GM13976 (cell line): Measurements from ENCODE around the gene ZNF385D.

Experiments used
- DNase-seq: peaks from one replicate; pipeline ENCODE4 v3.0.0; 2012; ENCODE audit warnings: low spot score
- CTCF ChIP-seq: IDR thresholded peaks from 2 replicates; pipeline ENCODE4 v1.5.1; 2012; ENCODE audit warnings: borderline replicate concordance, mild to moderate bottlenecking; ENCODE audit not compliant: insufficient read depth; ENCODE audit errors: extremely low read depth, missing control alignments, control extremely low read depth
- in situ Hi-C: fragments of 300-500 bp; cut with MboI; formaldehyde crosslinking; loops from one replicate; pipeline ENCODE4 v1.12.0; 2022; ENCODE audit warnings: low sequenced_read_pairs, mixed read lengths, inconsistent platforms; ENCODE audit not compliant: unreplicated experiment

The ZNF385D gene

GRCh38 chr3:21654662-21655061, 96.3 kb downstream of the ZNF385D start:
- no peak for TF ChIP-seq CTCF
- in situ Hi-C loops: no loop called here
- no peak for DNase-seq

- no peak for DNase-seq
- in situ Hi-C loops: no loop called here
- TF ChIP-seq CTCF: no peak
Observed at GRCh38 chr3:21654241-21654640, 96.8 kb downstream of the ZNF385D start.

- DNase-seq: no peak
- in situ Hi-C loops: no loop called here
- no peak for TF ChIP-seq CTCF
Observed at GRCh38 chr3:21649519-21649918, 101.5 kb downstream of the ZNF385D start.

- in situ Hi-C loops: no loop called here
- no peak for TF ChIP-seq CTCF
- no peak for DNase-seq
Observed at GRCh38 chr3:21647961-21648360, 103.0 kb downstream of the ZNF385D start.

- DNase-seq: no peak
- no peak for TF ChIP-seq CTCF
- in situ Hi-C loops: no loop called here
Observed at GRCh38 chr3:21645121-21645897, 105.7 kb downstream of the ZNF385D start.

- no peak for TF ChIP-seq CTCF
- no peak for DNase-seq
- in situ Hi-C loops: no loop called here
Observed at GRCh38 chr3:21644268-21644667, 106.7 kb downstream of the ZNF385D start.

GRCh38 chr3:21643752-21644151, 107.3 kb downstream of the ZNF385D start:
- no peak for TF ChIP-seq CTCF
- in situ Hi-C loops: no loop called here
- DNase-seq: no peak
